Omental fat pad (tissue), 4 donors: ENCODE data around the gene TFPT. TPM values are rescaled to one million over a fixed set of nuclear protein-coding genes. Genes with fewer than 3 reads are reported as not detected.

Experiments used
- ATAC-seq: fragments of 150-250 bp; one replicate; pipeline ENCODE4 v1.9.1; 2016; ENCODE audit warnings: mild to moderate bottlenecking, moderate library complexity; ENCODE audit not compliant: low FRiP score
- DNase-seq: peaks from one replicate; pipeline ENCODE4 v3.0.0-alpha.2; 2019; ENCODE audit warnings: low spot score
- CTCF ChIP-seq, 3 donors: fragments of 450-650 bp; IDR thresholded peaks; one replicate each; pipeline ENCODE4 v1.5.1; 2016 to 2017; ENCODE audit warnings: antibody characterized with exemption in 3 of 3, mild to moderate bottlenecking in 3 of 3, moderate library complexity in 2 of 3
- total RNA-seq, 4 donors: library from RNA; depleted of rRNA; stranded (reverse); fragments of >200 nt; gene quantifications; one replicate each; pipeline ENCODE4 v1.1.0, GENCODE V29; 2016

The TFPT gene
- total RNA-seq, 4 donors from 2014 or later, result 9.7 to 19.9 (median 15.6) TPM

GRCh38 chr19:54114340-54115108 lies 933 bp downstream of the TFPT start:
- TF ChIP-seq CTCF (IDR thresholded peaks at IDR 0.05), result no peak
- DNase-seq, result no peak
- no peak for ATAC-seq

- DNase-seq (no peak), ATAC-seq (no peak)
- TF ChIP-seq CTCF (IDR thresholded peaks at IDR 0.05), result no peak
These were observed 5.8 kb downstream of the TFPT start for GRCh38 chr19:54109651-54110050.

GRCh38 chr19:54108496-54108895 lies 7.0 kb downstream of the TFPT start:
- no peak for ATAC-seq

GRCh38 chr19:54107876-54108490 lies 7.5 kb downstream of the TFPT start:
- DNase-seq (no peak), ATAC-seq (no peak)
- no peak for TF ChIP-seq CTCF (IDR thresholded peaks at IDR 0.05)

More at GRCh38 chr19:54108496-54108895, 7.0 kb downstream of the TFPT start:
- TF ChIP-seq CTCF (IDR thresholded peaks at IDR 0.05), result no peak
- DNase-seq, result no peak

- ATAC-seq (no peak), DNase-seq (no peak)
- TF ChIP-seq CTCF (IDR thresholded peaks at IDR 0.05), result no peak
These were observed 8.7 kb downstream of the TFPT start for GRCh38 chr19:54106716-54107115.

DNA sequence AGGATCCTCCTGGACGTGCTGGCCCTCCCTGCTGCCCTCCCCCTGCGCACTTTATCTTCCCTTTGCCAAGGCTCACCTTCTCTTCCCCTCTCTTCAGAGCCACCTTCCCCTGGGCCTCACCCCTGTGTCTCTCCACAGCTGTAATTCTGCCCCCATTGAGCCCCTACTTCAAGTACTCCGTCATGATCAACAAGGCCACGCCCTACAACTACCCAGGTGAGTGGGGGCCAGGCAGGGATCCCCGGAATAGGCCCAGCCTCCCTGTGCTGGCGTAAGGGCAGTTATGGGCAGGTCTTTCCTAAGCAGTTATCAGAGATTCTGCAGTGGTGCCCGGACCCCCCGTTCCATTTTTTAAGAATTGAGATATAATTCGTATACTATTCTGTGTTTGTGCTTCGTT lies 9.7 kb downstream of the TFPT start:
- ATAC-seq (no peak), DNase-seq (peak; percentile 17)
- TF ChIP-seq CTCF (IDR thresholded peaks at IDR 0.05), result no peak
